Measurements from ENCODE around the gene TGFB1. TPM values are rescaled to one million over a fixed set of nuclear protein-coding genes. Genes with fewer than 3 reads are reported as not detected.

TGFB1 gene
- total RNA-seq, 1 donor from 2014 or later, result 99.0 TPM

DNA sequence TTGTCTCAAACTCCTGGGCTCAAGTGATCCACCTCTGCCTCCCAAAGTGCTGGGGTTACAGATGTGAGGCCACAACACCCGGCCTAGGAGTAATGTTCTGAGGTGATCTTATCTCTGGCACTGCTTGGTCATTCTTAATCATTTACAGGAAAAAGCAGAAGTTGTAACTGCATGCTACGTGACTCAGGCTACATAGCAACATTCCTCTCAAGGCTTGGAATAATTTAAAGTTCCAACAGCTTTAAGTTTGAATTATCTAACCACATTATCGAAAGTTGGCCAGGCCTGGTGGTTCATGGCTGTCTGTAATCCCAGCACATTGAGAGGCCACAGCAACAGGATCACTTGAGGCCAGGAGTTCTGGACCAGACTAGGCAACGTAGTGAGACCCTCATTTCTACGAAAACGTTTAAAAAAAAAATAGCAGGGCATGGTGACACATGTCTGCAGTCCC, 14.2 kb upstream of the TGFB1 start:
- TF ChIP-seq, protein P1, sequence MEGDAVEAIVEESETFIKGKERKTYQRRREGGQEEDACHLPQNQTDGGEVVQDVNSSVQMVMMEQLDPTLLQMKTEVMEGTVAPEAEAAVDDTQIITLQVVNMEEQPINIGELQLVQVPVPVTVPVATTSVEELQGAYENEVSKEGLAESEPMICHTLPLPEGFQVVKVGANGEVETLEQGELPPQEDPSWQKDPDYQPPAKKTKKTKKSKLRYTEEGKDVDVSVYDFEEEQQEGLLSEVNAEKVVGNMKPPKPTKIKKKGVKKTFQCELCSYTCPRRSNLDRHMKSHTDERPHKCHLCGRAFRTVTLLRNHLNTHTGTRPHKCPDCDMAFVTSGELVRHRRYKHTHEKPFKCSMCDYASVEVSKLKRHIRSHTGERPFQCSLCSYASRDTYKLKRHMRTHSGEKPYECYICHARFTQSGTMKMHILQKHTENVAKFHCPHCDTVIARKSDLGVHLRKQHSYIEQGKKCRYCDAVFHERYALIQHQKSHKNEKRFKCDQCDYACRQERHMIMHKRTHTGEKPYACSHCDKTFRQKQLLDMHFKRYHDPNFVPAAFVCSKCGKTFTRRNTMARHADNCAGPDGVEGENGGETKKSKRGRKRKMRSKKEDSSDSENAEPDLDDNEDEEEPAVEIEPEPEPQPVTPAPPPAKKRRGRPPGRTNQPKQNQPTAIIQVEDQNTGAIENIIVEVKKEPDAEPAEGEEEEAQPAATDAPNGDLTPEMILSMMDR (IDR thresholded peaks at IDR 0.05), result no peak
- no peak for ATAC-seq
- peak overlapping the region; percentile 40 for H3K27ac ChIP-seq

DNA sequence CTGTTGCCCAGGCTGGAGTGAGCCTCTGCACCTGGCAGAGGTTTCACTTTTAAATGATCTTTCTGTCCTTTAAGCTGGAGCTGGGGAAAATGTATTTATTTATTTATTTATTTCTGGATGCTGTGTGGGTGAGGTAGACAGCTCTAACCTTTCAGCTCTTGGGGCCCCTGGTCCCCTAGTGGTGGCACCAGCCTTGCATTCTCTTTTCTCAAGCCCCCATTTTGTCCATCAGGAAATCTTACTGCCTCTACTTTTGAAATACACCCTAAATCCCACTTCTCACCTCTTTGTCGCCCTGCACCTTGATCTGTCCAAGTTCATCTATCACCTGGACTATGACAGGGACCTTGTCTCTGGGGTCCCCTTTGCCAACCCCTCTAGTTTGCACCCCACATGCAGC, 12.4 kb upstream of the TGFB1 start:
- no peaks in the 10 kb centered on the region for H3K9me3 ChIP-seq
- H3K27me3 ChIP-seq, result no peaks in the 10 kb centered on the region
- intact Hi-C loops (cut with DNase I), result no loop called here
- H3K27ac ChIP-seq, result no peak overlapping the region
- DNase-seq, result no peak
- TF ChIP-seq, protein P1 (IDR thresholded peaks at IDR 0.05), result no peak
- no peak for ATAC-seq
- no peak overlapping the region for H3K4me3 ChIP-seq
- H3K36me3 ChIP-seq, result no peaks in the 10 kb centered on the region
- H3K4me1 ChIP-seq, result peaks cover 19% of the 10 kb centered on the region

More for the DNA sequence above, 14.2 kb upstream of the TGFB1 start:
- Histone ChIP-seq H3K4me1 (peaks cover 19% of the 10 kb centered on the region), H3K27me3 (no peaks in the 10 kb centered on the region), H3K9me3 (no peaks in the 10 kb centered on the region), H3K36me3 (no peaks in the 10 kb centered on the region), H3K4me3 (no peak overlapping the region)
- DNase-seq, result no peak
- intact Hi-C loops (cut with DNase I), result no loop called here

DNA sequence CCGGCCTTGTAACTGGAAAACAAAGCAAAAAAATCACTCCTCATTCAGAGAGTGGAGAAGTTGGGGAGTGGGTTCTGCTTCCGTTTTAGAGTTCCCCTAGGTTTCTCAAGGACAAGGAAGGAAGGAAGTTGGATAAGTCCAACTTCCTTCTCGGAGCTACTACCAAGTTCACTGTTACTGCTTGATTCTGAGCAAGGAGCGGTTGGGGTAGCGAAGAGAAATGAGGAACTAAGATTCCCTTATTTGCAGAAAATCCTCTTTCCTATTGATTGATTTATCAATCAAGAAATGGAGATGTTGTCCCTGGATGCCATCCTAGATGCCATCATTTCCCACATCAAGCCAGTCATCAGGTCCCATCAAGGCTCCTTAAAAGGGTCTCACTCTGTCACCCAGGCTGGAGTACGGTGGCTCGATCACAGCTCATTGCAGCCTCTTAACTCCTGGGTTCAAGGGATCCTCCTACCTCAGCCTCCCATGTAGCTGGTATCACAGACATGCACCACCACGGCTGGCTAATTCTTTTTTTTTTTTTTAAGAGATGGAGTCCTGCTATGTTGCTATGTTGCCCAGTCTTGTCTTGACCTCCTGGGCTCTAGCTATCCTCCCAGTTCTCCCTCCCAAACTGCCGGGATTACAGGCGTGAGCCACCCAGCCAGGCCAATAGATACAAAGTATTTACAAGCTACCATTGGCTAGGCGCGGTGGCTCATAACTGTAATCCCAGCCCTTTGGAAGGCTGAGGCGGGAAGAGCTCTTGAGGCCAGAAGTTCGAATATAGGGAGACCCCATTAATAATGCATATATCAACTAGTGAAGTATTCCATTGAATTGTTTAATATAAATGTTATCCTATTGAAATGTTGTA, 11.0 kb upstream of the TGFB1 start:
- intact Hi-C loops (cut with DNase I), result no loop called here
- Histone ChIP-seq H3K27ac (peak overlapping the region; percentile 99), H3K4me1 (peaks cover 19% of the 10 kb centered on the region), H3K36me3 (no peaks in the 10 kb centered on the region), H3K27me3 (no peaks in the 10 kb centered on the region), H3K4me3 (peak overlapping the region; percentile 72), H3K9me3 (no peaks in the 10 kb centered on the region)
- peak; percentile 1 for ATAC-seq
- DNase-seq, result no peak
- TF ChIP-seq, protein P1 (IDR thresholded peaks at IDR 0.05), result no peak

DNA sequence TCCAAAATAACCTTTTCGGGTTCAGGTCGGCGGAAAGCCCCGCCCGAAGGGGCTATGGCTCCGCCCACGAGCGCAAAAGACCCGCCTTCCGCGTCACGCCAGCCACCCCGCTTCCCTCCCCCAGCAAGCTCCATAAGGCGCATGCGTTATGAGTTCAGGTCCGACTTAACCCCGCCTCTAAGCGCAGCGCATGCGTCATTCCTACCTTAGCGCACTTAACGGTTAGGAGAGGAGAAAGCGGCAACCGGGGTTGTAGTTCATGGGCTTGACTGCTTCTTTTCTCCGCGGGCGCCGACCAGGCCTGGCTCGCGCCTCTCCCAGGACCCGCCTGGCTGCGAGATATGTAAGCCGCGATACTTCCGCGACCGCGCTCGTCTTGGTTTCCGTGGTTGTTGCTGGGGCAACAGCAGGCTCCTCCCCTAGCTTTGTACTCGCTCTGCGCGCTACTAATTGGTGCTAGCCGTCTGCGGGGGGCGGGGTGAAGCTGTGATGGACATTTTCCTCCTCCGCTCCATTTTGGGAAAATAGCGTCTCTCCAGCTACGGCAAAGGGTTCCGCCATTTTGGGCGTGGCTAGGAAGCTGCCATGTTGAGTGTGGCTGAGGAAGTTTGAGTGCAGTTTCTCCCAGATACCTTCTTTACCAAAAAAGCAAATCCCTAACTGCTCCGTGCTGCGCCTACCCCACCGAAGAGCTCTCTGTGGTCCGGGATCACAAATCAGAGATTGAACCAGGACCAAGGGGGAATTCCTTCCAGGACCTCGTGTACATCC, 10.2 kb upstream of the TGFB1 start, which contains the start of gene B9D2:
B9D2 (minus strand) TSS at position 397 of the 771 bp plus-strand sequence. CDS start 630 bp downstream, outside the sequence.
- peak within 1 kb of the TSS; percentile 99 for H3K27ac ChIP-seq
- intact Hi-C loops (cut with DNase I), result no loop called here
- no peaks in the 10 kb centered on the region for H3K36me3 ChIP-seq
- H3K4me3 ChIP-seq, result peak within 1 kb of the TSS; percentile 72
- no peaks in the 10 kb centered on the region for H3K9me3 ChIP-seq
- ATAC-seq, result peak; percentile 96
- peaks cover 19% of the 10 kb centered on the region for H3K4me1 ChIP-seq
- DNase-seq, result peak; percentile 99
- H3K27me3 ChIP-seq, result no peaks in the 10 kb centered on the region
- TF ChIP-seq, protein P1 (IDR thresholded peaks at IDR 0.05), result no peak

DNA sequence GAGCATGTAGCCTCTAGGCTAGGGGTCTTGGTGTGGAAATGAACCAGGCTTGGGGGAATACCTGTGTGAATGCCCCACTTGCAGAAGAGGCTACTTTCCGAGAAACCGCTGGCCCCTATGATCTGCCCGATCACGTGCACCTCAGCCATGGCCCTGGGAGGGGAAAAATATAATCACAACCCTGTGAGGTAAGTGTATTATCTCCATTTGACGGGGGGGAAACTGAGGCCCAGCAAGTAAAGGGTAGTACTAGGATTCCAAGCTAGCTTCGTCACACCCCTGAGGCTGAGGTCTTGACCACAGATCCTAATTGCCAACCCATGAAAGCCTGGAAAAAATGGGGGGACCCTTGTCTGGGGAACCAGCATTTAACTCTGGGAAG, 9.6 kb upstream of the TGFB1 start:
- intact Hi-C loops (cut with DNase I), result no loop called here
- Histone ChIP-seq H3K9me3 (no peaks in the 10 kb centered on the region), H3K36me3 (no peaks in the 10 kb centered on the region), H3K27ac (peak overlapping the region; percentile 99), H3K27me3 (no peaks in the 10 kb centered on the region), H3K4me1 (peaks cover 19% of the 10 kb centered on the region), H3K4me3 (peak overlapping the region; percentile 72)
- TF ChIP-seq, protein P1 (IDR thresholded peaks at IDR 0.05), result no peak
- ATAC-seq, result no peak
- no peak for DNase-seq

Measured in upper lobe of right lung (tissue), 1 donor.